ENCODE data around the gene TTC32.
A peak's percentile ranks its signal among the peaks of the same experiment; 100 is the strongest.
"Not testable (repeated sequence)": the region's sequence is repeated elsewhere in the genome, so short reads cannot be mapped to it uniquely, and the experiment has no call there.

The TTC32 gene

DNA sequence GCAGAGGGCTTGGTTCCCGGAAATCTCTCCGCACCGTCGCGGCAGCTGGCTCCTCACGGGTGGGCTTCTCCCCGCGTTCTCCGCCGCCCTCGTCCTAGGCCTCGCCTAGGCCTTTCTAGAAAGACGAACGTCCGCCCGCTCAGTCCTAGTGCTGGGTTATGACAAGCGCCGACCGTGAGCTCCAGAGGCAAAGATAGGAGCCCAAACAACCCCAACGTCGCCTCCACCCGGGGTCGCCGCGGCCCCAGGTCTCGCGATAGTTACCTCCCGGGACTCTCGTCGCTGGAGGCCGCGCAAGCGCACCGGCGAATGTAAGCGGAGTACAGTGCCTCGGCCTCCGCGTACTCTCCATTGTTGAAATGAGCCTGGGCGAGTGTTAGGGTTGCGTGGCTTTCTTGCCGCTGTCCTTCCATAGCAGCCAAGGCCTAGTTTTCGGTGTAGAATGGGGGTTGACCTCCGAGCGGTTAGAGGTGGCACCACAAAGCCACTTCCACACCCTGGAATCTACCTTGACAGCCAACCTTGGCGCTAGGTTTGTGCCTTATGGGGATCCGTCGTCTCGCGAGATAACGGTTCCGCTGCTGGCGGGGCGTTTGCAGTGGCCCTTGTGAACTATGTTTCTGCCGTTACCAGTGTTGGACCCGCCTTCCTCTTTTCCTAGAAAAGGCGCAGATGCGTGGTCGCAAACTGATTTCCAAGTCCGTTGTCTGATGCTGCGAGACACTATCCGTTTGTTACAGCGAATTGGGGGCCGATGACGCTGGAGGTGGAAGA lies at the start of gene TTC32:
TTC32 (minus strand) TSS at position 542 of the 774 bp plus-strand sequence; CDS start at position 413, 129 bp downstream.
- DNase-seq (ENCODE audit: low read depth) = peak; percentile 76

DNA sequence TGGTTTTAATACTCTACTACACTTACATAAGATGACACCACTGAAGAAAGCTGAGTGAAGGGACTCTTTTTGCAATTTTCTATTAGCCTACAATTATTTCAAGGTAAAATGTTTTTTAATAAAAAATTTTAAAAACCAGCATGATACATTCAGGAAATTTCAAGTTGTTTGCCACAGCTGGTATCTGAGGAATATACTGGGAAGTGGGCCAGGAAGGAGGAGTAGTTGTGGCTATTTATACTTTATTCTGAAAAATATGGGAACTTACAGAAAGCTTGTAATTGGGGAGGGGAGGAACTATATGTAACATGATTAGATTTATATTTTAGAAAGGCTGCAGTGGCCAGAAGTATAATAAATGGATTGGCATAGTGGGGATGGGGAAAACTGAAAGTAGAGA lies 47.3 kb upstream of the TTC32 start:
- DNase-seq (ENCODE audit: low read depth) = no peak

DNA sequence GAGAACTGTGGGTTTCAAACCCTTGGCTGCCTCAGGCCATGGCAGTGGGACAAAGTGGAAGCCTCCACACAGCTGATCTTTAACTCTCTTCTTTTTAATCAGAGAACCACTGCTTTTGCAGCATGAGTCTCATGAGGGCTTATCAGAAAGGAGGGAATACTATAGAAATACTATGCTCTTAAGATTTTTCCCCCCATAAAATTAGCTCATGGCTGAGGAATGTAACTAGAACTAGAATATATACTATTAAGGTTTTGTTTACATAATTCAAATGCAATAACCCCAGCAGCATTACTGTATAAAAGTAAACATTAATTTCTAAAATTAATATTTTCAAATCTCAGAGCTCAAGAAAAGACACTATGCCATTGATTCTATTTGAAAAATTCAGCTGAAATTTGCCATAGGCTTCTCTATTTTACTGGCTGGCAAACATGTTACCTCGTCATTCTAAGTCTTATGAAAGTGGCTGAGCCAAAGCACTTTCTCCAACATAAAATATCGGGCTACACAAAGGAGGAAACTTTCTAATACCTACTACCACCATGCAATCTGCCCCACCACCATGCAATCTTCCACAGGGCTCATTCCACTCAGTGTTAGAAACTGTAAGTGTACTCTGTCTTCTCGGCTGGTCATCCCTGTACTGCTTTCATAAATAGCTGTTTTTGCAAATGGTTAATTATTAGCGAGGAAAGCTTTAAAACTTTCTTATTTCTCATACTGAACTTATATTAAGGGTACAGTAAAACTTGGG lies 45.6 kb upstream of the TTC32 start:
- no peak for DNase-seq (ENCODE audit: low read depth)

DNA sequence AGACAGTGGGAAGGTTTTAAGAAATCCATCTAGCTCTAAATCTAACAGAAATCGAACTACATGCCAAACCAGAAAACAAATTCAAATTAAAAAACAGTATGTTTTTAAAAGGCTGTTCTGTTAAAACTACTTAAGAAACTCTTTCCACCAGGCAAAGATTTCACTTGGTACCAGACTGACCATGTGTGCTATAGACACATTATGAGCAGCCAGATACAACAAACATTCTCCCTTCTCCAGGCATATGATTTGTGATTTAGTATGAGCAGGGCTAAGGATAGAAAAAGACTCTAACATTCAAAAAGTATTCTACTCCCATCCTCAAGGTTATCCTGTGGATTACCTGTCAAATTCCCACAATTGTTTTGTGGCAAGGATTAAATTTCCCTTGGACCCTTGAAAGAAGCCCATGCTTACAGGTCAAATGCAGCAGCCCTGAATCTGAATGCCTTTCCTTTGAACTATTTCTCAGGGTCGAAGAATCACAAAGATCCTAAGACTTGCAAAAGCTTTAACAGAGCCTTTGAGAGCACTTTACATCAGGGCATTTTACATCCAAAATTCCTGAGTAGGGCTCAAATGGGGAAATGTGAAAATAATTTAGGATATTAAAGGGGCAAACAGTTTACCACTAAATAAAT lies 42.5 kb upstream of the TTC32 start:
- DNase-seq (ENCODE audit: low read depth) = no peak

DNA sequence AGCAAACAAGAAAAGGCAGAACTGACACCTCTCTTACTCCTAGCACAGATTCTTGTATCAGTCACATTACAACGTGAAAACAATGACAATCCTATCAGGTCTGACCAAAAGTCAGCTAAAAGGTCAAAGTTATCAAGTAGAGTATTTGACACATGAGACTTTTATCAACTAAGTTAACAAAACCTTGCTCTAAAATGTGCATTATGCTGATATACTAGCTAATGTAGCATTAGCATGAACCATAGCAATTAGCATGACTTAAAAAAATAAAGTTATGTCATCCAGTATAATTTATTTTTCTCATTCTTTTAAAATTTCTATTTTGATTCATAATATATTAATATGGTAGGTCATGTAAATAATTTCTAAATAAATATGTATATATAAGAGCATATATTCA lies 41.4 kb upstream of the TTC32 start:
- DNase-seq (ENCODE audit: low read depth) = no peak

DNA sequence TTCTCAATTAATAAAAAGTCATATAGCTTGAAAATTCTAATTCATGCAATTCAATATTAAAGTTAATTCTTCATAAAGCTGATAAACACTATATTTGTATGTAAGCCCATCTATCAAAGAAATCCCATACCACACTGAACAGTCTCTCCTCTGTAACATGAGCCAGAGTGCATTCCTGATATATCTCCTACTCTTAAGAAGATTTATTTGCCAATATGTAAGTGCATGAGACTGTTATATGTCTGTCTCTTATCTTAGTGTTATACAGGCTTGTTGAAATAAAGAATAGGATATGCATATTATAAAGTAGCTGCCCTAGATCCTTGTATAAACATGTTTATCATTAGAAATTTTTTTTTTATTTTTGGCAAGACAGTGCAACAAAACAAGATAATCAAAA lies 40.4 kb upstream of the TTC32 start:
- DNase-seq (ENCODE audit: low read depth) = no peak

DNA sequence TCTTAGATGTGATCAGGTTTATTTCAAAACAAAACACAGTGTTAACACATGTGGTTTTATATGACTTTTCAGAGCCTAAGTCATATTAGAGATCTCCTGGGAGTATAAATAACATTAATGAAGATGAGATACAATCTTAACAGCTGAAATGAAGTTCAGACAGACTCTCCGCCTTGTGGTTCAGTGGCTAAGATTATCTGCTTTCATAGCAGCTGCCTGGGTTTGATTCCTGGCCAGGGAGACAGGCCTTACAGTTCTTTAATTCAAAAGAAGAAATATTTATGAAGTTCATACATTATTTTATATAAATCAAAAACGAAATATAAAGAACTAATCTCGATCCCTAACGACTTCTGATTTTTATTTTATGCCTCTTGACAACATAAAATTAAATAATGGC lies 35.2 kb upstream of the TTC32 start:
- no peak for DNase-seq (ENCODE audit: low read depth)

DNA sequence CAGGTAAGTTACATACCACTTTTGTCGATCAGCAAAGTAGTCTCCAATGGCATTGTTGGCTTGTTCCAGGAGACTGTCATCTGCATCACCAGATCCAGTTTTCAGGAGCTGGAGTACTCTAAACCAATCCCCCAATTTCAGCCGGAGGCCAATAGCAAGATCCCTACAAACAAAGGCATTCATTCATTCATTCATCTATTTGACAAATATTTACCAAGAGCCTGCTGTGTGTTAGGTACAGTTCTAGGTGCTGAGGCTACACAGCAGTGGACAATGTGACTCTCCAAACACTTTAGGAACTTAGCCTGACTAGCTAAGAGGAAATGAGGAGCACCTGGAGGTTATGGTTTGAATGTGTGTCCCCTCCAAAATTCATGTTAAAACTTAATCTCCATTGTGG lies 34.4 kb upstream of the TTC32 start:
- no peak for DNase-seq (ENCODE audit: low read depth)

DNA sequence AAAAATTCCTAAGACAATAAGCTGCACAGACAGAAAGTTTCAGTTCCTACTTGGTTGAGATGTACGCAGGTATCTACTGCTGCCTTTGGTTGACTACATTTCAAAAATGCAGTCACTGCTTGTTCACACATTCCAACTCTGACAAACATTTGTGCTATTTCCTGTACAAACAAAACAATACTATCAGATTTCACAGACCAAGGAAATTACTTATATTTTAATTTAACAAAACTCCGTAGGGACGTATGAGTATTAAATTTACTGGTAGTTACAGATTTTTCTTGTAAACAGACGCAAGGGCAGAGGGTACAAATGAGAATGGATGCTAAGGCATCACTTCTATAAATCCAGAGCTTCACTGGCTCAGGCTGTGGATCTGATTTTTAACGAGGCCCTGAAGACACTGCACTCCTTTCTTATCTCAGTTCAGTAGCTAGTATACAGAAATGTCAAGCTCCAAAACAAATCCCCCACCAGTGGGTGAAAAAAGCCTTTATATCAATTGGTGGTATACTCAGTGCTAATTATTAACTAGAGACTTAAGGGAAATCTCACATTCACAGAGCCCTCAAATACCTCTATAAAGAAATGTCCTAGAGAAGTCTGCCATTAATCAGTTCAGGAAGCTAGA lies 31.7 kb upstream of the TTC32 start:
- DNase-seq (ENCODE audit: low read depth) = no peak

DNA sequence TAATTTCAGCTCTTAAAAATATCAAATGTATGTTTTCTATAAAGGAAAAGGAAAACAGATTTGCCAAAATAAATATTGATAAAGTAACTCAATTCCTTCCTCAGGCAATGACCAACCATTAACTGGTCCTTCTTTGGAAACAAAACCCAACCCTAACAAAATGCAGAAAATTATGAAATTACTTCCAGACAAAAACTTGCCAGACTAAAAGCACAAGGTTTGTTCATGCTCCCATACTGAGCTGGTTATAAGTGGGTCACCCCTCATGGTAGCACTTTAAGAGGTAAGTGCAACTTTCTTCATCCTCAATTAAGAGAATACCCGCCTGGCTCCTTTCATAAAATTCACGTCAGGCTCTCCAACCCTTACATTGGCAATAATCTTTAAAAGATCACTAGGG lies 31.1 kb upstream of the TTC32 start:
- no peak for DNase-seq (ENCODE audit: low read depth)

DNA sequence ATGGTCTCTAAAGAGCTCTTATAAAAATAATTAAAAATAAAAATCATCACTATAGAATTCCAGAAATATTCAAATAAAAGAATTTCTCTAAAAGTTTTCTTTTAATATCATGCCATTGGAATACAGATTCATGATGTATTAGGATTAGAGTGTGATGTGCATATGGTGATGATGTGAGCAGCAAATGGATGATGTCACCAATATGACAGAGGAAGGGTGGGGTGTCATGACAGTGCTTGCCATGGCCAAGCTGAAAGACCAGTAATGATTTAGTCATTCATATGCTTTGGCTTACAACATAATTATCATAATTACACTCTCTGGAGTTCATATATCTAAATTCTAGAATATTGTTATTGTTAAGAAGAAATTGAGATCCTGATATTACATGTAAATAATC lies 27.4 kb upstream of the TTC32 start:
- DNase-seq (ENCODE audit: low read depth) = no peak

DNA sequence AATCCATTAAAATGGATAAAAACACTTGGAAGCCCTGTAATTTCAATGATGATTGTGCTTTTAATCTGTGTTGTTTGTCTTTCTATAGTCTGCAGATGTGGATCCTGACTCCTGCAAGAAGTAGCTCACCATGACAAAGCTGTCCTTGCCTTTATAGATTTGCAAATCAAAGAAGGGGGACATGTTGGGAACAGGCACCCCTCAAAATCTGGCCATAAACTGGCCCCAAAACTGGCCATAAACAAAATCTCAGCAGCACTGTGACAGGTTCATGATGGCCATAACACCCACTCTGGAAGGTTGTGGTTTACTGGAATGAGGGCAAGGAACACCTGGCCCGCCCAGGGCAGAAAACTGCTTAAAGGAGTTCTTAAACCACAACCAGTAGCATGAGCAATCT lies 26.0 kb upstream of the TTC32 start:
- not testable (repeated sequence) for DNase-seq (ENCODE audit: low read depth)

DNA sequence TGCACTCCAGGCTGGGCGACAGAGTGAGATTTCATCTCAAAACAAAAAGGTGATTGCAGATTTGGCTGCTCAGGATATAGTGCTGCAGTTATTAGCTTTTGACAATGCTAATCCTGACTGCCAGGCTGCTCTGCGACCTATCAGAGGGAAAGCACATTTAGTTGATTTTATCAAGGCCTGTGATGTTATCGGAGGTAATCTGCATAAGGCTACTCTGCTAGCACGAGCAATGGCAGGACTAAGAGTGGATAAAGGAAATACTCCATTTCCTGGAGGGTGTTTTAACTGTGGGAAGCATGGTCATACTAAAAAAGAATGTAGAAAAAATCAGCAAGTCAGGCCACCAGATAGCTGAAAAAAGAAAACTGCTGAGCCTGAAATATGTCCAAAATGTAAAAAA lies 22.7 kb upstream of the TTC32 start:
- not testable (repeated sequence) for DNase-seq (ENCODE audit: low read depth)

DNA sequence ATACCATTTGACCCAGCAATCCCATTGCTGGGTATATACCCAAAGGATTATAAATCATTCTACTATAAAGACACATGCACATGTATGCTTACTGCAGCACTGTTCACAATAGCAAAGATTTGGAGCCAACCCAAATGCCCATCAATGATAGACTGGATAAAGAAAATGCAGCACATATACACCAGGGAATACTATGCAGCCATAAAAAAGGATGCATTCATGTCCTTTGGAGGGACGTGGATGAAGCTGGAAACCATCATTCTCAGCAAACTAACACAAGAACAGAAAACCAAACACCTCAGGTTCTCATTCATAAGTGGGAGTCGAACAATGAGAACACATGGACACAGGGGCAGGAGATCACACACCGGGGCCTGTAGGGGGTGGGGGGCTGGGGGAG lies 20.4 kb upstream of the TTC32 start:
- not testable (repeated sequence) for DNase-seq (ENCODE audit: low read depth)

DNA sequence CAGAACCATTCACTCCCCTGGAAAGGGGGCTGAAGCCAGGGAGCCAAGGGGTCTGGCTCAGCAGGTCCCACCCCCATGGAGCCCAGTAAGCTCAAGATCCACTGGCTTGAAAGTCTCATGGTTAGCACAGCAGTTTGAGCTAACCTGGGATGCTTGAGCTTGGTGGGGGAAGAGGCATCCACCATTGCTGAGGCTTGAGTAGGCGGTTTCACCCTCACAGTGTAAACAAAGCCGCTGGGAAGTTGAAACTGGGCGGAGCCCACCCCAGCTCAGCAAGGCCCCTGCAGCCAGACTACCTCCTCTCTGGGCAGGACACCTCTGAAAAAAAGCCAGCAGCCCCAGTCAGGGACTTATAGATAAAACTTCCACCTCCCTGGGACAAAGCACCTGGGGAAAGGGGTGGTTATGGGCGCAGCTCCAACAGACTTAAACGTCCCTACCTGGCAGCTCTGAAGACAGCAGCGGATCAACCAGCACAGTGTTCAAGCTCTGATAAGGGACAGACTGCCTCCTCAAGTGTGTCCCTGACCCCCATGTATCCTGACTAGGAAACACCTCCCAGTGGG lies 14.7 kb upstream of the TTC32 start:
- no peak for DNase-seq (ENCODE audit: low read depth)

DNA sequence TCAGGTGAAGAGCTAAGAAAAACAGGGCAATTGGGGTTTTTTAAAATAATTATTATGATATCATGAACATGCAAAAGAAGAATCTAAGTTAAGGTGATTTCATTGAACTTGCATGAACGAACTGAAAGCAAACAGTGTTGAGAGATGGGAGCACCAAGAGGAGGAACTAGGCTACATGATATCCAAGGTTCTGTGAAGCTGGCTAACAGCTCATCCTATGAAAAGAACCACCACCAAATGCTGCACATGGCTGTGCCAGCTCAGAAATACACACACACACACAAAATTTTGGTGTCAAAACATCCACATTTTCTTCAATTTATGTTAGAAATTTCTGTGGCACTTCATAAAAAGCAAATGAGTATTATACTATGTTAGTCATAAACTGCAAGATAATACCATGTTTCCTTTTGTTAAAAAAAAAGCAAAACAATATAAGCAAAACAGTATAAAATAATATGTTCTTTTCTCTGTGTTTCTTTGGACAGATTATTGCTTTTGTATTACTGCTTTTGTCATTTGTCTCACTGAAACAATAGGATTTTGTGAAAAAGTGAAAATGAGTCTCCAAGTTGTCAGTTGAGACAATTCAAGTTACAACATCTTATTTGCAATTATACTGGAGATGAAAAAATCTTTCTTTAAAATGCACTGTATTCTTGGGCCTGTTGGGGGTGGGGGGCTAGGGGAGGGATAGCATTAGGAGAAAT lies 12.6 kb upstream of the TTC32 start:
- DNase-seq (ENCODE audit: low read depth) = no peak

DNA sequence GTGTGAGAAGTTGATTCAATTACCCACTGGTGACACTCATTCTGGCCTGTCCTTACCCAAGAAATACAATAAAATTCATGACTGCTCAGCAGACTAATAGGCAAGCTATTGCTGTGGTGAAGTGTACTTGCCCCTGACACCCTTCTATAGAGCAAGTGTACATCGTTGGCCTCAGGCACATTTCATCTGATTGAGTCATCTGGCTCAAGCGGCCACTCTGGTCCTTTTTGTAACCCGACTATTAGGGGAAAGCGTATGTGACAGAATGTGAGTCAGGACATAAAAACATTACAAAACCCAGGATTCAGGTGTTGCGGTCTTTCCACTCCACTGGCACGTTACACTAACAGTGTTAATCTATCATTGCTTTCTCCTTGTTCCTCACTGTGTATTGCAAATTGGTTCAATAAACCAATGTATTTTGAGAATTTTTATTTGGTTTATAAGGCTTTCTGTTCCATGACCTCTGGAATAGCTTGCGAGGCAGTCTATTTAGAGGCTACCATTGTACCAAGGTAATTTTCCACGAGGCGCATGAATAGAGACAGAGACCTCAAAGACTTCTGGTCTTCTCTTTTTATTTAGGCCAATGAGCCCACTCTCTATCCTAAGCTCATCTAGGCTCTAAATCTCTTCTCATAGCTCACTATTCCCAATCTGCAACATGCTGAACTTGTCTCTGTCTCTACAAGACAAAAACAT lies 10.2 kb upstream of the TTC32 start:
- DNase-seq (ENCODE audit: low read depth) = no peak

DNA sequence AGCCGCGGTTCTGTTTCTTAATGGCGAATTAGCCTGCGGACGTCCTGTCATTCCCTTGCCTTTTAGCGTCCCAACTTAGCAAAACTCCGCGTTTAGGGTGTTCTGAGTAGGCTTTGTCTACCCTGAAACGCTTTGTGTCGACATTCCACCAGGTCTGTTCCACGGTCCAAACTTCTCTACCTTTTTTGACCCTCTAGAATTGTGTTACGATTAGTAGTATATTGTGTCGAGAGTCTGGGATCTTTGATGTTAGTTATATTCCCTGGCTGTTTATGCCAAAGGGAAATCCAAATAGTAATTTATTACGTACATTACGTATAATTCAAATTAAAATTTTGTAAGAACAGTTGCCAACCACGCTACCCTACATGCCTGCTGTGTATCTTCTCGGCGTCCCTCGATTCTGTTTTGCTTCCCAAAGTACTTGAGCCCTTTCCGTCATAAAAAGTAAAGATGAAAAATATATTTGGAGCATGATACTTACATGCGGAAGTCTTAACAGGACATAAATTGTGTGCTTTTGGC lies 495 bp upstream of the TTC32 start:
- DNase-seq (ENCODE audit: low read depth) = no peak

DNA sequence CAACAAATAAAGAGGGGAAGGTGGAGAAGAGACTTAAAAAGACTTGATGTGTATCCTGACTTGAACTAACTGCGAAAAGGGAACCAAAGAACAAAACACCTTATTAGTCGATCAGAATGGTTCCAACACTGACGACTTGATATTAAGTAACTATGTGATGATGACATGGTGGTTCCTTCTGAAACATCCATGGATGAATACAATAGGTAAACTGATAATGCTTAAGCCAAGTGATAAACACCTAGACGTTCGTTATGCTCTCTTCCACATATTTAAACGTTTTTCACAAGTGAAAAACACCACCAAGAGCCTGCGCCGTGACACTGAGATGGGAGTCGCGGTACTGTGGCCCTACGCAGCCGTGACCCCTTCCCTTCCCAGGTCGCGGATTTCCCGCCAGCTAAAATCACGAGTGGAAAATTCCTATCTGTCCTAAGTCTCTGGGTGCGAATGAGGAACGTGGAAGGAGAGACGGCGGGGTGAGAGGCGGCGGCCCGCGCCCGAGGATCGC lies 797 bp downstream of the TTC32 start:
- DNase-seq (ENCODE audit: low read depth) = peak; percentile 9

Measured in stimulated activated CD8-positive, alpha-beta memory T cell treated with anti-CD3 and anti-CD28 coated beads, Interleukin-7, amount 100 ng/mL, for 24 hours (primary cell).